GM21528 (cell line): Measurements from ENCODE around the gene RAC3.

ENCODE experiments used
- ATAC-seq: cut with Tn5 transposase; IDR thresholded peaks from one replicate; pipeline ENCODE4 v1.9.1; 2021; ENCODE audit warnings: mild to moderate bottlenecking, moderate library complexity; ENCODE audit not compliant: unreplicated experiment, low FRiP score

The RAC3 gene

DNA sequence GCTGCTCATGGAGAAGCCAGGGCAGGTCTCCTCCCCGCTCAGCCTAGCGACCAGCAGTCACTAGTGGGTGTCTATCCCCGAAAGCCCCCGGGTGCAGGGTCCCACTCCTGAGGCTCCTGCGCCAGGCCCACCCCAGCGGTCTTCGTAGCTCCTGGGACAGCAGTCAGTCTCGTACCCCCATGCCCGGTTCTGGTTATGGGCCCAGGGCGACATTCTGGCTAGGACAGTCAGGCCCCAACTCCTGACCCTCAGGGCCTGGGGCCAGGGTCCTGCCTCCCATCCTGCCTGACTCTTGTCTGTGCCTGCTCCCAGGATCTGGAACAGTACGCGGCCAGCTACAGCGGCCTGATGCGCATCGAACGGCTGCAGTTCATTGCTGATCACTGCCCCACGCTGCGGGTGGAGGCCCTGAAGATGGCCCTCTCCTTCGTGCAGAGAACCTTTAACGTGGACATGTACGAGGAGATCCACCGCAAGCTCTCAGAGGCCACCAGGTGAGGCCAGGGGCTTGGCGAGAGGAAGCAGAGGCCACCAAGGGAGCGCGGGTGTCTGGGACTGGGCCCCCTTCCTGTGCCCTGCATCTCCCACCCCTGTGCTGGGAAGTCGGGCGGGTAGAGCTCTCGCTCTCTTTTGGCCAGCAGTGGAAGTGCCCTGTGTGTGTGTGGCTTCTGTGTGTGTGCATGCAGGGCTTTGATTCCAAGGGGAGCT is 22.2 kb downstream of the RAC3 start:
- no peak for ATAC-seq

DNA sequence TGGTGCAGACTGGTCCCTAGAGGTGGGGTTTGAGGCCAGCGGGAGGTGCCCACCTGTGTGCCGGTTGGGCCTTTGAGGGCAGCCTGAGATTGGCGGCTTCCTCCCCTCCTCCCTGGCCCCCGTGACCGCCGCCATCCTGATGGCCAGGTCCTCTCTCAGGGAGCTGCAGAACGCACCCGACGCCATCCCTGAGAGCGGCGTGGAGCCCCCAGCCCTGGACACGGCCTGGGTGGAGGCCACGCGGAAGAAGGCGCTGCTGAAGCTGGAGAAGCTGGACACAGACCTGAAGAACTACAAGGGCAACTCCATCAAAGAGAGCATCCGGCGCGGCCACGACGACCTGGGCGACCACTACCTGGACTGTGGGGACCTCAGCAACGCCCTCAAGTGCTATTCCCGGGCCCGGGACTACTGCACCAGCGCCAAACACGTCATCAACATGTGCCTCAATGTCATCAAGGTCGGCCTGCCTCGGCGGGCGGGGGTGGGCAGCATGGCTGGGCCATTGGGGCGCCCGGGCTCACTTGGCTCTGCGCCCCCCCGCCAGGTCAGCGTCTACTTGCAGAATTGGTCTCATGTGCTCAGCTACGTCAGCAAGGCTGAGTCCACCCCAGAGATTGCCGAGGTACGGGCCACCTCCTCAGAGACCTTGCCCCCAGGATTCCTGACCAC is 23.0 kb downstream of the RAC3 start:
- ATAC-seq, result no peak

GRCh38 chr17:82055023-82055964 is 23.8 kb downstream of the RAC3 start:
- no peak for ATAC-seq

DNA sequence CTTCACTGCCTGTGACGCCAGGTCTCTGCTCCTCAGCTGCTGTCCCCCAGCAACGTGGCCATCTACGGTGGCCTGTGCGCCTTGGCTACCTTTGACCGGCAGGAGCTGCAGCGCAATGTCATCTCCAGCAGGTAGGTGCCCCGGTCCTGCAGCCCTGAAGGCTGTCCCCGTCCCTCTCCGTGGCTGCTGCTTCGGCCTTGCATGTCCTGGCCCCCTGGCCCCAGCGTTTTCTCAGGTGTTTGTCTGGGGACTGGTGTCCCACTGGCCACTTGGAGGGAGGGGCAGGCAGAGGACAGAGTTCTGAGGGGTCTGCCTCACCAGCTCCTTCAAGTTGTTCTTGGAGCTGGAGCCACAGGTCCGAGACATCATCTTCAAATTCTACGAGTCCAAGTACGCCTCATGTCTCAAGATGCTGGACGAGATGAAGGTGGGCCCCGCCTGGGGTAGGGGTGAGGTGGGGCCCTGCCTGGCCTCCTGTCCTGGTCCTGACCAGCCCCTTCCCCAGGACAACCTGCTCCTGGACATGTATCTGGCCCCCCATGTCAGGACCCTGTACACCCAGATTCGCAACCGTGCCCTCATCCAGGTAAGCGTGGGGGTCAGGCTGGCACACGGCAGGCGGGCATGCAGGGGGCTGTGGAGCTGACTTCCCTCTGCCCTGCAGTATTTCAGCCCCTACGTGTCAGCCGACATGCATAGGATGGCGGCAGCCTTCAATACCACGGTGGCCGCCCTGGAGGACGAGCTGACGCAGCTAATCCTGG is 24.7 kb downstream of the RAC3 start:
- no peak for ATAC-seq

DNA sequence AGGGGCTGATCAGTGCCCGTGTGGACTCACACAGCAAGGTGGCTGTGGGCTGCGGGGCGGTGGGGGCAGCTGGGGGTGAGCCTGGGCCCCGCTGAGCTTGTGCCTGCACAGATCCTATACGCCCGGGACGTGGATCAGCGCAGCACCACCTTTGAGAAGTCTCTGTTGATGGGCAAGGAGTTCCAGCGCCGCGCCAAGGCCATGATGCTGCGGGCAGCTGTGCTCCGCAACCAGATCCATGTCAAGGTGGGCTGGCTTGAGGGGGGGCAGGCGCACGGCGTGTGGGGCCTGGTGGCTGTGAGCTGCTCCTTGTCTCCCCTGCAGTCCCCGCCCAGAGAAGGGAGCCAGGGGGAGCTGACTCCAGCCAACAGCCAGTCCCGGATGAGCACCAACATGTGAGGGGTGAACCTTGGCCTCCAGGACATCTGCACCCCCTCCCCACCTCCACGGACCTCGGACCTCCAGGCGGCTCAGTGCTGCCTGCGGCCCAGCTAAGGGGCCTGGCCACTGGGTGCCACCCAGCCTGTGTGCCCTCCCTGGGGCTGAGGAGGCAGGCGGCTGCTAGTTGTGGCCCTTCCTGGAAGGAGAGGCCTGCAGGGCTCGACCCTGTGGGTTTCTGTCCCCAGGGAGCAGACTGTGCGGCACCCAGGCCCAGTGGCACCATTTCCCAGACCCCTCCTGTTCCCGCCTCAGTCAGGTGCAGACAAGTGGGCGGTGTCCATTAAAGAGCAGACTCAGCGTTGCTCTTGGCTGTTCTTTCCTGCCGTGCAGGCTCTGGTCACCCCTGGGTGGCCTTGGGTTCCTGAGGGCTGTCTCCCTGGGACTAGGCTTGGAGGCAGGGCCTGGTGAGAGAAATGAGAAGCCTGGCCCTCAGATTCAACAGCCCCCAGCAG is 25.5 kb downstream of the RAC3 start:
- ATAC-seq, result no peak

DNA sequence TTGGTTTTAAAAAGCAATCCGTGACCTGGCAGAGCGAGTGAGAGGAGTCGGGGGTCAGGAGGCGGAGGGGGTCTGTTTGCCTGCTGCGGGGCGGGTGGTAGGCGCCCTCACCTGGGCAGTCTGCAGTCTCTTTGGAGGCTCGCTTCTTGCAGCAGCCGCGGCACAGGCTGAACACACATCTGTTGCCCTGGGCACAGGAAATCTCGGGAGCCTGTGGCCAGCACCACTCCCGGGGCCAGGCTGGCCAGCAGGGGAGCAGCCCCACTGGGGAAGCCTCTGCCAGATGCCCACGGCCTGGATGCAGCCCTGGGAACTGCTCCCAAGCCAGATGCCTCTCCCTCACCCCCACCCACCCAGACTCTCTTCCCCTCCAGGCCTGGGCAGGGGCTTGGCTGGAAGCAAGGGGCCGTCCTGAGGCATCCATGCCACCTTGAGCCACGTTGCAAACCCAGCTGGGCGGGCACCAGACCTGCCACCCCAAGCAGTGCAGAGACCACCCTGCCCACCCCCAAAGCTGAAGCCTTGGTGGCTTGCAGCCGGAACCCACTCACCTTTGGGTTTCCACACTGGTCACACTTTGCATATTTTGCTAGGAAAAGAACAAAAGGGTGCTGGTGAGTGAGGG is 26.9 kb downstream of the RAC3 start:
- ATAC-seq, result no peak

GRCh38 chr17:82058855-82059249 is 27.4 kb downstream of the RAC3 start:
- no peak for ATAC-seq

DNA sequence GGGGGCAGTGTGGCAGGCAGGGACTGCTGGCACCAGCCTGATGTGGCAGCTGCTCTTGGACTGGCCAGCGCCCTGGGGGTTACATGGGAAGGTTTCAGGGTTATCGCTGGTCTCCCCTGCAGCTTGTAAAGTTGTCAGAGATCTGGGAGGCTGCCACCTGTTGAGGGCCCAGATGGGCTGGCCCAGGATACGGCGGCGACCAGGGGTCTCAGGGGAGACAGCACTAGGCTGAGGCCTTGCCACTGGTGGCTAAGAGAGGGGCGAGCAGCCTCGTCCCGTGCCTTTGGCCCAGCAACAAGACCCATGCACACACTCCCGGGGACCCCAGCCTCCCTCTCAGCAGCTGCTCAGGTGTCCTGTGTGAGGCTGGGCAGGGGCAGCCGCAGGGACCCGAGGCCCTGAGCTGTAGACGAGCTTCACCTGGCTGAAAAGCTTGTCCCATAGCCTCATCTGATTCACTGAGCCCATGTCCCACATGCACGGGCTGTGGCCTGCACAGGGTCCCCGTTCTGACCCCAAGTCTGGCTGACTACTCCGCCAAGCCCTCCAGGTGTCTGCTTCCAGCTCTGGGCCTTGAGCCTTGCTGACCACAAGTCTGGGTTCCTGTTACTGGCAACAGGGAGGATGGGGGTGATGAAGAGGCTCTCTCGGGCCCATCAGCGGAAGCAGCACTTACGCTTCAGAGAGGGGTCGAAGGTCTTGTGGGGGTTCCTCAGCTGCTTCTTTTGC is 28.0 kb downstream of the RAC3 start:
- ATAC-seq, result no peak

DNA sequence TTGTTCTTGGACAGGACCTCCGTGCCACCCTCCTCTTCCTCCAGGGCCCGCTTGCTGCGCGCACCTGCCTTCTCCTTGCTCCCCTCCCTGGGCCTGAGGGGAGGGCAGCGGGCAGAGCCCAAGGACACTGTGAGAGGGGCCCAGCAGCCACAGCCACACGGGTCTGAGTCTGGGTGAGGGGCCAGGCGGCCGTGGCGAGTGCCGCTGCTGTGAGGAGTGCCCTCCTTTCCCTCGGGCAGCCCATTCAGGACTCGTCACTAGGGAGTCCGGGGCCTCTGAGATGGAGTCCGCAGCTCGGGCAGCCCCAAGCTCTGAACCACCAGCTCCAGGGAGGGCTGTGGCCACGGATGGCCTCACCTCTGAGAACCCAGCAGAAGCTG is 28.5 kb downstream of the RAC3 start:
- ATAC-seq, result no peak

- ATAC-seq, result no peak
Measured at GRCh38 chr17:82060614-82061013, 29.1 kb downstream of the RAC3 start.

GRCh38 chr17:82061047-82061925 is 29.8 kb downstream of the RAC3 start:
- no peak for ATAC-seq

DNA sequence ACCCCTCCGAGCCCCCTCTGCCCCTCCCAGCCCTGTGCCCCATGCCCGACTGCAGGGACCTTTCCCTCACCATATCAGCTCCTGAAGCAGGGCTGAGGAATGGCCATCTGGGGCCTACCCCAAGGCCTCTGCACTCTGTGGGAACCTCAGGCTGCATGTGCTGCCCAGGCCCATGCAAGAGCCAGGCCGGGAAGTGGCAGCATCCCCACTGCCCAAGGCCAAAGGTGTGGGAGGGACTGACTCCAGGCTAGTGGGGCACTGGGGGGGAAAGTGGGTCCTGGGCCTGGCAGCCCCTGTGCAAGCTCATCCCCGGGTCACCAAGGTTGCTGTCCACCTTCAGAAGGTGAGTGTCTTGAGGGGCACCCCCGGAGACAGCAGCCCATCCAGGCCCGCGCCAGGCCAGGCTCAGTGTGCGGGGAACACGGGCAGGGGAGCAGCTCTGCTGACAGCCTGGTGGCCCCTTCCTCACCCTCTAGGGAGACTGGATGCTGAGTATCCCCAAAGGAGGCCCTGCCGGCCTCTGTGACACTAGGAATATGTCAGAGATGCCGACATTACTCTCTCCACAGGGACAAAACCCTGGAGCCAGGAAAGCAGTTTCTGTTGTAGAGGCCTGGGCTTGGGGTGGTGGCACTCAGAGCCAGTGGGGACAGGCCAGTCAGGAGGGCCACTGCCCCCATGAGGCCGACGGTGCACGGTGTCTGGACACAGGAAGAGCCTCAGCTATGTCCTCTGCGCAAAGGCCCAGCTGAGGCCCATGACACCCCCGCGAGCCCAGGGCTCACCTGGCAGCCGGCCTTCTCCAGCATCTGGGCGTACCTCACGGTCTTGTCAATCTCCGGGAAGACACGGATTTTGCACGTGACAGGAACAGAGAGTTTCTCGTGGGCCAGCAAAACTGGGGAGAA is 30.9 kb downstream of the RAC3 start:
- no peak for ATAC-seq

DNA sequence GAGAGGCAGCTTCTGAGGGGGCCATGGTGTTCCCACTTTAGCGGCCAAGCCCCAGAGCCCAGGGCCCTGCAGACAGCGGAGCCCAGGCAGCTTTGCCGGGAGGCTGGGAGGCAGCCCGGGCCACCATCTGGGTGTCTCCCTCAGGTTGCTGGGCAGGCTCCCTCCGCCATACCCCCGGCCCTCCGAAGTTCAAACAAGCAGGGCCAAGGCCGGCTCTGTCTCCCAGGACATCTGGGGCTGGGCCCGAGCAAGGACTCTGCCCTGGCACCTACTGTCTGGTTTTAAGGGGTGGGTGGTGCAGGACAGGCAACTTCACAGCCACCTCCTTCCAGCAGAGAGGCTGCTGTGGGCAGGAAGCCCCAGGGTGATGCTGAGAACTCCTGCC is 31.5 kb downstream of the RAC3 start:
- no peak for ATAC-seq

DNA sequence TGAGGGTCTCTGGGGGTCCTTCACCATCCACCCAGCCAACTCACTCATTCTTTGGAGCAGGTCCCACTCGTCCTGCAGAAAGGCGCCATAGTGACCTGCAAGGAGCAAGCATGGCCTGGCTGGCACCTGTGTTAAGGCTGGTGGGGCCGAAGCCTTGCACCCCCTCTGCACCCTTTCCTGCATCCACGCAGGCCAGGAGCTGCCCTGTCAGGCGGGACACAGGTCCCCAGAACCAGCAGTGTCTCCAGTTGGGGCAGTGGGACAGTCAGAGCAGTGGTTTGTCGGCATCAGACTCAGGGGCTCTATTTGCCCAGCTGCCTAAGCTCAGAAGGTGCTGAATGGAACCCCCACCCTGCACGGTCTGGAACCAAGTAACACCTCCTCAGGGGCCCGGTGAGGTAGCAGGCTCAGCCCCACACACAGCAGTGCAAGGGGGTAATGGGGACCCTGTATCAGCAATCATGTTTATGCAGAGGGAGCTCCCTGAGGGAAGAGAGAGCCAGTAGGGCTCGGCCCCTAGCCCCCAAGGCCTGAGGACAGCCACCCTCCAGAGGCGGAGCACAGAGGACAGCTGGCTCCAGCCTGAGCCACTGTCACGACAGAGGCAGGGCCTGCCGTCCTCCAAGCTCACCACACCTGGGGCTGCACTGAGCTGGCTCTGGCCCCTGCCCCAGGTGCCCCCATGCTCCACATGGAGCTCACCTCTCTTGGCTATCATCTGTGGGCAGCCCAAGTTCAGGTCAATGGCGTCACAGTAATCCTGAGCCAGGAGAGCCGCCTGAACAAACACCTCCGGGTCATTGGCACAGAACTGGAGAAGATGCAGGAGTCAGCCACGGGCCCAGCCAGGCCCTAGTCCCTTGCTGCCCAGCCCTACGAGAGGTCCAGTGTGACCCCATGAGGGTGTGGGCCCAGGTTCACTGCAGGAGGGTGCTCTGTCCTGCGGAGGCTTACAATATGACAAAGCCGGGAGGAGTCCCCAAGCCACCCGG is 32.2 kb downstream of the RAC3 start:
- ATAC-seq, result no peak

- no peak for ATAC-seq
Measured at GRCh38 chr17:82064433-82065192, 33.1 kb downstream of the RAC3 start.
